ENCODE results near the gene PHF5A. TPM values are rescaled to one million over a fixed set of nuclear protein-coding genes. Genes with fewer than 3 reads are reported as not detected.
"Not testable (repeated sequence)": the region's sequence is repeated elsewhere in the genome, so short reads cannot be mapped to it uniquely, and the experiment has no call there.

The PHF5A gene
- total RNA-seq, 1 experiment from 2014 or later, result 101 TPM

DNA sequence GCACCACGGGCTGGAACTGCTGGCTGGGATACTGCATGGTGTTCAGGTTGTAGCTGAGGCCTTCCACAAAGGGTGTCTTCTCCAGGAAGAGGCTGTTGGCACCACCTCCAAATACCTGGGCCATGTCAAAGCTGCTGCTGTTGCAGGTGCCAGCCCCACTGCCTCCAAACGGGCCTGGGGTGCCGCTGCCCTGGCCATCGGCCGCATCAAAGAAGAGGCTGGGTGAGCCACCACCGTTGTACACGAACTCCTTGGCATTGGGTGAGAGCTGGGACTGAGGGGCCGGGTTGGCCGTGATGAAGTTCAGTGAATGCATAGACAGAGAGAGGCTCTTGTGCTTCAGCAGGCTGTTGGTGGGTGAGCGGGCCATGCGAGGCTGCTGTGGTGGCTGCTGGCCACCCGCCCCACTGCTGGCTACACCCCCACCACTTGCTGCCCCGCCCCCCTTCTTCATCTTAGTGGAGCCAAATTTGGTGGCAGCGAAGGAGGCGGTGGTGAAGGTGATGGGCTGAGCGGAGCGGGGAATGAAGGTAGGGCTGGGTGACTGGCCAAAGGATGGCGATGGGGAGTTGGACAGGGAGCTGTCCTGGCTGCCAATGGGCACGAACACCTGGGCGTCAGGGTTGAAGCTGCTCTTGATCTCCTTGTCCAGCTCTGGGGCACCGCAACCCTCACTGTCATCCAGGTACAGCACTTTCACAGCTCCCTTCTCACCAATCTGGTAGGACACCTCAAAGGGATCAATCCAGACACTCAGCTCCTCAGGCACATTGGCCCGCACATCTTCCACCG is 32.0 kb downstream of the PHF5A start:
- no peak for DNase-seq
- no peaks in the 10 kb centered on the region for H3K9me3 ChIP-seq
- H3K27me3 ChIP-seq, result no peaks in the 10 kb centered on the region
- no peak overlapping the region for H3K4me3 ChIP-seq
- H3K36me3 ChIP-seq, result peaks cover 75% of the 10 kb centered on the region

GRCh38 chr22:41435560-41435959 is 32.9 kb downstream of the PHF5A start:
- Histone ChIP-seq H3K9me3 (no peaks in the 10 kb centered on the region), H3K27me3 (no peaks in the 10 kb centered on the region), H3K36me3 (peaks cover 65% of the 10 kb centered on the region), H3K4me3 (no peak overlapping the region)
- DNase-seq, result no peak

GRCh38 chr22:41434361-41435003 is 34.0 kb downstream of the PHF5A start:
- peaks cover 61% of the 10 kb centered on the region for H3K36me3 ChIP-seq
- not testable (repeated sequence) for H3K27me3 ChIP-seq

DNA sequence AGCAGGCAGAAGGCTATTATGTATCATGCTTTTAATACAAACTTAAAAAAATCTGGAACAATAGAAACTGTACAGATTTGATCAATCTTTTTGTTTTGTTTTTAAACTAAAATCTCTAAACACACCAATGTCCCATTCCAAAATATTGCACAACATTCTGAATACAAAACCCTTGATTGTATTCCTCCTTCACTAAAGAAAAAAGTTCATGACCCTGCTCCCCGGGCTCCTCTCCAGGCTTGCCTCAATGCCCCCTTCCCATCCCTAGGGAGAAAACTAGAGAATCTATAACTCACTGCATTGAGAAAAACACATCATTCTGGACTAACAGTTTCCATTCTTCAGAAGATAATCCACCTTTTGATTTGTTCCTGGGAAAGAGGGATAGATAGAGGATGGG is 35.0 kb downstream of the PHF5A start:
- not testable (repeated sequence) for H3K27me3 ChIP-seq, H3K4me3 ChIP-seq, DNase-seq, H3K9me3 ChIP-seq
- H3K36me3 ChIP-seq, result peaks cover 53% of the 10 kb centered on the region

More at GRCh38 chr22:41434361-41435003, 34.0 kb downstream of the PHF5A start:
- not testable (repeated sequence) for DNase-seq, H3K4me3 ChIP-seq, H3K9me3 ChIP-seq

GRCh38 chr22:41431656-41432055 is 36.8 kb downstream of the PHF5A start:
- Histone ChIP-seq H3K9me3 (no peaks in the 10 kb centered on the region), H3K36me3 (peaks cover 42% of the 10 kb centered on the region), H3K27me3 (no peaks in the 10 kb centered on the region), H3K4me3 (no peak overlapping the region)
- DNase-seq, result no peak

DNA sequence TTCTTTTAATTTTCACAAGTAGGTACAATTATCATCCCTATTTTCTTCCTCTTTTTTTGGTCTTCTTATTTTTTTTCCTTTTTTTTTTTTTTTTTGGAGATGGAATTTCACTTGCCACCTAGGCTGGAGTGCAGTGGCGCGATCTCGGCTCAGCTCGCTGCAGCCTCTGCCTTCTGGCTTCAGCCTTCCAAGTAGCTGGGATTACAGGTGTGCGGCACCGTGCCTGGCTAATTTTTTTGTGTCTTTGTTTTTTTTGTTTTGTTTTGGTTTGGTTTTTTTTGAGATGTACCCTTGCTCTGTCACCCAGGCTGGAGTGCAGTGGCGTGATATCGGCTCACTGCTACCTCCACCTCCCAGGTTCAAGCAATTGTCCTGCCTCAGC is 38.5 kb downstream of the PHF5A start:
- Histone ChIP-seq H3K4me3 (no peak overlapping the region), H3K27me3 (no peaks in the 10 kb centered on the region)
- DNase-seq, result no peak

DNA sequence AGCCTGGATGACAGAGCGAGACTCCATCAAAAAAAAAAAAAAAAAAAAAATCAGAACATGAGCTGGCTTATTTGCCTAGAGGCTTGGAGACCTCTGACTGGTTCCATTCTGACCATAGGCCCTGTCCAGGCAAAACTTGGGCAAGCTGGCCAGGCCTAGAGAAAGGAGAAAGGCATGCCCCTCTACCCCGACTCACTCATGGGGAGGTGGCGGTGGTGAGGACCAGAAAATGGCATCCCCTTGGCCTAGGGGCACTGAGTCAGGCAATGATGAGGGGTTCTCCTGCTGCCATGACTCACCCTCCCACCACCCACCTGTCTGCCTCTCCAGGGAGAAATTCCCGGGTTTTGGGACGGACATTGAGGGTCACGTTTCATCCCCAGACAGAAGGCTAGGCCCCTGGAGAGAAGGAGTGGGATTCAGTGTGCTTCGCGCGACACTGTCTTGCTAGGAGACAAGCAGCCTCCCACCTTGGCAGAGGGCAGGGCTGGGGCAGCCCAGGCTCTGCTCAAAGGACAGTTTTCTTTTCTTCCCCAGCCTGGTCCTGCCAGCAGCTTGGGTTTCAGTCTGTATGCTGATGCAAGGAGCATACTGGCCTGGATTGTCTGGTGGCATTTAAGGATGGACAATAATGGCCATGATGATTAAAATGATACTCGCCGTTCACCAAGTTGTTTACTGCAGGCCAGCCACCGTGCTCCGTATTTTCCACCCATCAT is 39.1 kb downstream of the PHF5A start:
- H3K27me3 ChIP-seq, result no peaks in the 10 kb centered on the region
- no peaks in the 10 kb centered on the region for H3K9me3 ChIP-seq
- peaks cover 25% of the 10 kb centered on the region for H3K36me3 ChIP-seq
- no peak for DNase-seq
- H3K4me3 ChIP-seq, result no peak overlapping the region

More for the DNA sequence above, 38.5 kb downstream of the PHF5A start:
- Histone ChIP-seq H3K36me3 (peaks cover 30% of the 10 kb centered on the region), H3K9me3 (no peaks in the 10 kb centered on the region)

GRCh38 chr22:41425660-41426365 is 42.7 kb downstream of the PHF5A start:
- no peak overlapping the region for H3K4me3 ChIP-seq
- H3K36me3 ChIP-seq, result peaks cover 13% of the 10 kb centered on the region; the same call in 1 of the 2 replicates
- no peaks in the 10 kb centered on the region for H3K9me3 ChIP-seq
- H3K27me3 ChIP-seq, result no peaks in the 10 kb centered on the region
- DNase-seq, result no peak

GRCh38 chr22:41418717-41419116 is 49.8 kb downstream of the PHF5A start:
- Histone ChIP-seq H3K36me3 (peaks cover 4% of the 10 kb centered on the region; the same call in 1 of the 2 replicates), H3K27me3 (no peaks in the 10 kb centered on the region), H3K4me3 (no peak overlapping the region), H3K9me3 (no peaks in the 10 kb centered on the region)
- no peak for DNase-seq

DNA sequence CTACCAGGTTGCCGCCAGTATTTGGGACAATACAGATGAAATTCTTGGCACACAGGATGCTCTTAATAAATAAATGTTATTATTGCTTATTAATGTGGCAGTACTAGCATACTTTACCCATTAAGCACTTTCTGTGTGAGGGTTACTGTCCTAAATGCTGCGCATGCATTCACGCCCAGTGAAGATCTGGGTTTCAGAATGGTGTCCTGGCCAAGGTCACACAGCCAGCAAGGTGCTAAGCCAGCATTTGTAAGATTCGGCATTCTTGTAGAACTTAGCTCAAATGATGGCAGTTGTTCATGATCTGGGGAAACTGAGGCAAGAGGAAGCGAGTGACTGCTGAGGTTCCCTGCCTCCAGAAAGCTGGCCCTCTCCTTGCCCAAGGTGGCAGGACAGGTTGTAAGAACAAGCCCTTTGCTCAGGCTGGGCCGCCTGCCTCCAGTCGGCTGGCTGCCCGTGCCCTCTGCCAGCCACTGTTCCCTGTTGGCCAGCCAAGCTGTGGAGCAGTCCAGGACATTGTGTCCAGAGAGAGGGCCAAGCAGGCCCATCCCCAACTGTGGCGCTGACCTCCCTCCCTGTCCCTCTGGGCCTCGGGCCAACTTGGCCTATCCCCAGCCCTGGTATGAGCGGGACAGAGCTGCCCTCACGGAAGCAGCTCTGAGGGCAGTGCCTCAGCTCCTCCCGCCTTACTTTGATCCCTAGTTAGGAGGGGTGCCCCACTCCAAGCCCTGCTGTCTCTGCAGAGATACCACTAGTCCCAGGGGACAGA is 50.7 kb downstream of the PHF5A start:
- peak; percentile 90 for DNase-seq

GRCh38 chr22:41415554-41415953 is 52.9 kb downstream of the PHF5A start:
- Histone ChIP-seq H3K27me3 (no peaks in the 10 kb centered on the region), H3K9me3 (no peaks in the 10 kb centered on the region), H3K36me3 (no peaks in the 10 kb centered on the region), H3K4me3 (no peak overlapping the region)
- DNase-seq, result no peak

More for the DNA sequence above, 50.7 kb downstream of the PHF5A start:
- Histone ChIP-seq H3K9me3 (no peaks in the 10 kb centered on the region), H3K27me3 (no peaks in the 10 kb centered on the region), H3K36me3 (peaks cover 4% of the 10 kb centered on the region; the same call in 1 of the 2 replicates), H3K4me3 (no peak overlapping the region)

DNA sequence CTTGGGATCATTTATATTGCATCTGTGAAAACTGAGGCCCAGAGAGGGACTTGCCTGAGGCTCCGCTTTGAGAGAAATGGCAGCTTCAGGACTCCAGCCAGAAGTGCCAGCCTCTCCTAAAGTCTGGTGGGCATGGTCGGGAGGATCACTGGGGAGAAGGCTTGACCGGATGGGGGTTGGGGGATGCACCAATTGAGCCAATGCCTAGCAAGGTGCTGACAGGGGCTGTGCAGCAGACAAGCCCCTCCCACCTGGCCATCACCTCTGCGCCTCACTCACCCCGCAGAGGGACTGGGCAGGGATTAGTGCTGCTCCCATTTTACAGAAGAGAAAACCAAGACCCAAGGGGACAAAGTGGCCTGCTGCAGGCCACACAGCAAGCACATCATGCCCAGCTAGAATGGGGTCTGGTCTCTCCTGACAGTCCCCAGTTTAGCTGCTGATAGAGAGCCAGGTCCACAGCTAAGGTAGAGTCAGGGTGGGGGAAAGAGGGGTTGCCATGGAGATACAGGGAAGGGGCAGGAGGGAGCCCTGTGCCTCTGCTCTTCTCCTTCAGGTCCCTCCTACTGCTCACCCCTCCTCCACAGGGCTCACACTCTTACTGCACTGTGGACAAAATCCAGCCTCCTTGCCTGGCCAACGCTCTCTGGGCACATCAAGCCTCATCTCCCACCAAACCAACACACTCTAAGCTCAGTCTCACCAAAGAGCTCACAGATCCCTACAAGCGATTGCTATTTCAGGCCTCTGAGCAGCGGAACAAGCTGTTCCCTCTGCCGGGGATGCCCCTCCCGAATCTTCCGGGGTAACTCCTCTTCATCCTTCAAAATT is 57.3 kb downstream of the PHF5A start:
- Histone ChIP-seq H3K9me3 (no peaks in the 10 kb centered on the region), H3K36me3 (no peaks in the 10 kb centered on the region), H3K27me3 (no peaks in the 10 kb centered on the region), H3K4me3 (no peak overlapping the region)
- no peak for DNase-seq

GRCh38 chr22:41410311-41410751 is 58.2 kb downstream of the PHF5A start:
- no peaks in the 10 kb centered on the region for H3K36me3 ChIP-seq
- no peak overlapping the region for H3K4me3 ChIP-seq
- no peaks in the 10 kb centered on the region for H3K9me3 ChIP-seq
- no peaks in the 10 kb centered on the region for H3K27me3 ChIP-seq
- no peak for DNase-seq
